Neural progenitor cell (in vitro differentiated cells): ENCODE results near the gene RGS10. TPM values are rescaled to one million over a fixed set of nuclear protein-coding genes. Genes with fewer than 3 reads are reported as not detected.

Source experiments
- DNase-seq: peaks from one replicate; pipeline ENCODE4 v3.0.0-alpha.2; 2016; ENCODE audit warnings: low spot score
- H2AFZ ChIP-seq: fragments of 200-600 bp; sonication (generic); replicated peaks from 2 replicates; pipeline ENCODE4 v1.6.1; 2016; ENCODE audit warnings: antibody characterized with exemption
- H3F3A ChIP-seq: fragments of 200-600 bp; sonication (generic); 2 replicates; pipeline ENCODE4 v1.6.1; 2016; ENCODE audit warnings: antibody characterized with exemption, low read depth
- H3K27ac ChIP-seq: fragments of 200-600 bp; sonication (generic); 2 replicates; pipeline ENCODE4 v1.5.1; 2016; ENCODE audit warnings: mild to moderate bottlenecking
- H3K27me3 ChIP-seq: fragments of 200-600 bp; sonication (generic); 2 replicates; pipeline ENCODE4 v1.6.1; 2016; ENCODE audit warnings: mild to moderate bottlenecking, moderate library complexity
- H3K36me3 ChIP-seq: fragments of 200-600 bp; sonication (generic); 2 replicates; pipeline ENCODE4 v1.5.1; 2016
- H3K4me1 ChIP-seq: fragments of 200-600 bp; sonication (generic); 2 replicates; pipeline ENCODE4 v1.6.1; 2016; ENCODE audit warnings: mixed run types
- H3K4me2 ChIP-seq: fragments of 200-600 bp; sonication (generic); 2 replicates; pipeline ENCODE4 v1.6.1; 2016
- H3K4me3 ChIP-seq: fragments of 200-600 bp; sonication (generic); 2 replicates; pipeline ENCODE4 v1.5.1; 2016
- H3K79me2 ChIP-seq: fragments of 200-600 bp; sonication (generic); 2 replicates; pipeline ENCODE4 v1.6.1; 2016; ENCODE audit warnings: low read depth
- H3K9ac ChIP-seq: fragments of 200-600 bp; sonication (generic); 2 replicates; pipeline ENCODE4 v1.6.1; 2016
- H3K9me3 ChIP-seq: fragments of 200-600 bp; sonication (generic); 2 replicates; pipeline ENCODE4 v1.5.1; 2016; ENCODE audit warnings: low read depth
- H4K20me1 ChIP-seq: fragments of 200-600 bp; sonication (generic); 2 replicates; pipeline ENCODE4 v1.6.1; 2016; ENCODE audit warnings: low read depth
- H3K27ac Mint-ChIP-seq: 3 replicates; pipeline ENCODE4 v1.8.0; 2021; ENCODE audit warnings: mixed read lengths
- H3K27me3 Mint-ChIP-seq: 2 replicates; pipeline ENCODE4 v1.8.0; 2022; ENCODE audit warnings: low read depth, mild to moderate bottlenecking, inconsistent platforms, moderate library complexity, mixed read lengths; ENCODE audit not compliant: insufficient read depth
- H3K36me3 Mint-ChIP-seq: 3 replicates; pipeline ENCODE4 v1.8.0; 2021; ENCODE audit warnings: mixed read lengths
- H3K4me1 Mint-ChIP-seq: 3 replicates; pipeline ENCODE4 v1.8.0; 2021; ENCODE audit warnings: mixed read lengths
- H3K4me3 Mint-ChIP-seq: 3 replicates; pipeline ENCODE4 v1.8.0; 2021; ENCODE audit warnings: mild to moderate bottlenecking, moderate library complexity, mixed read lengths
- H3K9me3 Mint-ChIP-seq: 3 replicates; pipeline ENCODE4 v1.8.0; 2020; ENCODE audit warnings: mixed read lengths
- EZH2 ChIP-seq: fragments of 200-600 bp; sonication (generic); IDR thresholded peaks from 2 replicates; pipeline ENCODE4 v1.6.1; 2017; ENCODE audit warnings: antibody characterized with exemption, mild to moderate bottlenecking, moderate library complexity
- EZH2phosphoT487 ChIP-seq: fragments of 200-600 bp; sonication (generic); IDR thresholded peaks from 2 replicates; pipeline ENCODE4 v1.6.1; 2017; ENCODE audit warnings: antibody characterized with exemption
- total RNA-seq: library from RNA; depleted of rRNA; stranded (reverse); fragments of >200 nt; gene quantifications from 2 replicates; pipeline ENCODE4 v1.2.3, GENCODE V29; 2015; ENCODE audit warnings: low replicate concordance
- TF ChIP-seq, protein P1 (sequence below): fragments of 200-600 bp; sonication (generic); IDR thresholded peaks from 2 replicates; pipeline ENCODE4 v1.5.1; 2017; ENCODE audit warnings: antibody characterized with exemption, mild to moderate bottlenecking

RGS10 gene
- total RNA-seq, 1 donor from 2014 or later: 12.0 TPM

- H3K9ac ChIP-seq: no peak overlapping the region
- H3K36me3 ChIP-seq: no peaks in the 10 kb centered on the region
- no peak overlapping the region for H3K4me2 ChIP-seq
- Mint-ChIP-seq H3K27me3 (peaks cover 9% of the 10 kb centered on the region), H3K36me3 (no peaks in the 10 kb centered on the region), H3K4me3 (no peak overlapping the region), H3K27ac (no peak overlapping the region), H3K4me1 (peaks cover 17% of the 10 kb centered on the region), H3K9me3 (peaks cover 5% of the 10 kb centered on the region)
- TF ChIP-seq, protein P1, sequence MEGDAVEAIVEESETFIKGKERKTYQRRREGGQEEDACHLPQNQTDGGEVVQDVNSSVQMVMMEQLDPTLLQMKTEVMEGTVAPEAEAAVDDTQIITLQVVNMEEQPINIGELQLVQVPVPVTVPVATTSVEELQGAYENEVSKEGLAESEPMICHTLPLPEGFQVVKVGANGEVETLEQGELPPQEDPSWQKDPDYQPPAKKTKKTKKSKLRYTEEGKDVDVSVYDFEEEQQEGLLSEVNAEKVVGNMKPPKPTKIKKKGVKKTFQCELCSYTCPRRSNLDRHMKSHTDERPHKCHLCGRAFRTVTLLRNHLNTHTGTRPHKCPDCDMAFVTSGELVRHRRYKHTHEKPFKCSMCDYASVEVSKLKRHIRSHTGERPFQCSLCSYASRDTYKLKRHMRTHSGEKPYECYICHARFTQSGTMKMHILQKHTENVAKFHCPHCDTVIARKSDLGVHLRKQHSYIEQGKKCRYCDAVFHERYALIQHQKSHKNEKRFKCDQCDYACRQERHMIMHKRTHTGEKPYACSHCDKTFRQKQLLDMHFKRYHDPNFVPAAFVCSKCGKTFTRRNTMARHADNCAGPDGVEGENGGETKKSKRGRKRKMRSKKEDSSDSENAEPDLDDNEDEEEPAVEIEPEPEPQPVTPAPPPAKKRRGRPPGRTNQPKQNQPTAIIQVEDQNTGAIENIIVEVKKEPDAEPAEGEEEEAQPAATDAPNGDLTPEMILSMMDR: no peak
- TF ChIP-seq EZH2: no peak
- H2AFZ ChIP-seq: no peak overlapping the region
- H3K79me2 ChIP-seq: no peaks in the 10 kb centered on the region
- H3K4me1 ChIP-seq: peaks cover 18% of the 10 kb centered on the region
- no peak for DNase-seq
- no peak overlapping the region for H3K27ac ChIP-seq
- no peak overlapping the region for H3K4me3 ChIP-seq
- H3F3A ChIP-seq: peaks cover 8% of the 10 kb centered on the region
- H4K20me1 ChIP-seq: no peaks in the 10 kb centered on the region
- H3K9me3 ChIP-seq: no peaks in the 10 kb centered on the region
- peaks cover 81% of the 10 kb centered on the region for H3K27me3 ChIP-seq
These were observed 67.9 kb downstream of the RGS10 start for GRCh38 chr10:119474606-119475005.

DNA sequence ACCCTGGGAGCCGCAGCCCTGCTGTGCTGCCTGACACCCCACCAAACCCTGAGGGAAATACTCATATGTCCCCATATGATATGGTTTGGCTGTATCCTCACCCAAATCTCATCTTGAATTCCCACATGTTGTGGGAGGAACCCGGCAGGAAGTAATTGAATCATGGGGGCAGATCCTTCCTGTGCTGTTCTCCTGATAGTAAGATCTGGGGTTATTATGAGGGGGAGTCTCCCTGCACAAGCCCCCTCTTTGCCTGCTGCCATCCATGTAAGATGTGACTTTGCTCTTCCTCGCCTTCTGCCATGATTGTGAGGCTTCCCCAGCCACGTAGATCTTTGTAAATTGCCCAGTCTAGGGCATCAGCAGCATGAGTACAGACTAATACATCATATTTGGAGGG lies 68.7 kb downstream of the RGS10 start:
- Histone ChIP-seq H4K20me1 (no peaks in the 10 kb centered on the region), H3K27me3 (peaks cover 73% of the 10 kb centered on the region), H2AFZ (no peak overlapping the region), H3K36me3 (no peaks in the 10 kb centered on the region), H3K4me2 (no peak overlapping the region), H3K4me3 (no peak overlapping the region), H3F3A (no peaks in the 10 kb centered on the region), H3K9ac (no peak overlapping the region), H3K27ac (no peak overlapping the region), H3K79me2 (no peaks in the 10 kb centered on the region), H3K9me3 (no peaks in the 10 kb centered on the region), H3K4me1 (peaks cover 14% of the 10 kb centered on the region)
- no peak overlapping the region for H3K4me3 Mint-ChIP-seq
- H3K9me3 Mint-ChIP-seq: peaks cover 5% of the 10 kb centered on the region
- no peaks in the 10 kb centered on the region for H3K36me3 Mint-ChIP-seq
- no peak overlapping the region for H3K27ac Mint-ChIP-seq
- peaks cover 7% of the 10 kb centered on the region for H3K27me3 Mint-ChIP-seq
- DNase-seq: no peak
- H3K4me1 Mint-ChIP-seq: peaks cover 9% of the 10 kb centered on the region
- TF ChIP-seq, protein P1: no peak
- TF ChIP-seq EZH2 (no peak), EZH2phosphoT487 (no peak)

GRCh38 chr10:119470920-119471702 lies 71.4 kb downstream of the RGS10 start:
- H3K36me3 ChIP-seq: no peaks in the 10 kb centered on the region
- H3K9me3 Mint-ChIP-seq: peaks cover 5% of the 10 kb centered on the region

More at GRCh38 chr10:119470920-119471702, 71.4 kb downstream of the RGS10 start:
- Histone ChIP-seq H3K79me2 (no peaks in the 10 kb centered on the region), H3K27me3 (peaks cover 46% of the 10 kb centered on the region), H3K27ac (no peak overlapping the region), H3K4me3 (no peak overlapping the region), H3K9me3 (no peaks in the 10 kb centered on the region), H3K9ac (no peak overlapping the region), H3F3A (no peaks in the 10 kb centered on the region), H2AFZ (no peak overlapping the region), H4K20me1 (no peaks in the 10 kb centered on the region), H3K4me1 (peaks cover 3% of the 10 kb centered on the region), H3K4me2 (no peak overlapping the region)
- Mint-ChIP-seq H3K27me3 (peaks cover 6% of the 10 kb centered on the region), H3K36me3 (no peaks in the 10 kb centered on the region), H3K4me1 (no peaks in the 10 kb centered on the region), H3K27ac (no peak overlapping the region), H3K4me3 (no peak overlapping the region)
- DNase-seq: no peak
- TF ChIP-seq, protein P1: no peak
- TF ChIP-seq EZH2: no peak
- no peak for TF ChIP-seq EZH2phosphoT487
